Hair follicle dermal papilla cell (primary cell): ENCODE results near the gene YIPF2. TPM values are rescaled to one million over a fixed set of nuclear protein-coding genes. Genes with fewer than 3 reads are reported as not detected.

ENCODE experiments used
- total RNA-seq: library from RNA; depleted of rRNA; stranded (reverse); fragments of >200 nt; gene quantifications from 2 replicates; pipeline ENCODE4 v1.2.3, GENCODE V29; 2012

The YIPF2 gene
- total RNA-seq, result 121 and 133 TPM in 2 replicates

GRCh38 chr19:10928563-10929401 lies at the start of gene YIPF2, which contains the start of gene TIMM29:
YIPF2 (minus strand) TSS chr19:10928639; CDS start chr19:10928410, 229 bp downstream.
TIMM29 (plus strand) TSS chr19:10928811; CDS start chr19:10928823, 12 bp downstream.

GRCh38 chr19:10960314-10961072 lies 32.1 kb upstream of the YIPF2 start, which contains the start of gene SMARCA4:
SMARCA4 (plus strand) TSS chr19:10961030; CDS start chr19:10984152, 23,122 bp downstream.

Other genes starting within 250 kb of the YIPF2 start
- 21.1 and 21.6 TPM in 2 replicates for gene QTRT1, start 227.2 kb downstream of the YIPF2 start, total RNA-seq
- gene DNM2, start 210.6 kb downstream of the YIPF2 start, total RNA-seq, result 125 and 150 TPM in 2 replicates
- gene TMED1, start 92.4 kb downstream of the YIPF2 start, total RNA-seq, result 35.4 and 40.9 TPM in 2 replicates
- 0.24 TPM in 1 of 2 replicates, not detected in the other for gene C19orf38, start 80.2 kb downstream of the YIPF2 start, total RNA-seq
- gene CARM1, start 57.1 kb downstream of the YIPF2 start, total RNA-seq, result 49.3 and 52.4 TPM in 2 replicates
- gene TIMM29, start 172 bp upstream of the YIPF2 start, total RNA-seq, result 33.5 and 39.1 TPM in 2 replicates
- gene SMARCA4, start 32.4 kb upstream of the YIPF2 start, total RNA-seq, result 64.4 and 77.7 TPM in 2 replicates
- 406 and 458 TPM in 2 replicates for gene LDLR, start 160.8 kb upstream of the YIPF2 start, total RNA-seq
- 4.2 and 9.0 TPM in 2 replicates for gene SPC24, start 227.1 kb upstream of the YIPF2 start, total RNA-seq